Bronchial epithelial cell (primary cell): ENCODE measurements around the gene NUP107. TPM values are rescaled to one million over a fixed set of nuclear protein-coding genes. Genes with fewer than 3 reads are reported as not detected.
A peak's percentile ranks its signal among the peaks of the same experiment; 100 is the strongest.

ENCODE experiments used
- DNase-seq: peaks from one replicate; pipeline ENCODE4 v3.0.0-alpha.2; 2010; ENCODE audit warnings: low read depth
- FAIRE-seq: peaks from 2 replicates; lab custom pipeline; 2011; peaks lifted over from hg19 to GRCh38; lab: Jason Lieb, UNC
- H3K27me3 ChIP-seq: 2 replicates; pipeline ENCODE4 v1.5.1; 2011; ENCODE audit warnings: low read length; ENCODE audit not compliant: control insufficient read depth, insufficient read depth
- H3K36me3 ChIP-seq: 2 replicates; pipeline ENCODE4 v1.5.1; 2011; ENCODE audit warnings: low read length; ENCODE audit not compliant: control insufficient read depth, insufficient read depth
- H3K4me3 ChIP-seq: 2 replicates; pipeline ENCODE4 v1.5.1; 2011; ENCODE audit warnings: mild to moderate bottlenecking, low read depth, low read length, control low read depth
- CTCF ChIP-seq: IDR thresholded peaks from 2 replicates; pipeline ENCODE4 v1.5.1; 2011; ENCODE audit warnings: mild to moderate bottlenecking, moderate library complexity, low read length, control low read depth, inconsistent platforms; ENCODE audit not compliant: insufficient read depth, severe bottlenecking
- total RNA-seq: library from RNA; depleted of rRNA; stranded (reverse); fragments of >200 nt; gene quantifications from 2 replicates; pipeline ENCODE4 v1.2.1, GENCODE V29; 2014

The NUP107 gene
- total RNA-seq, 1 donor from 2014 or later: 28.7 TPM

GRCh38 chr12:68793975-68794652 is 107.3 kb downstream of the NUP107 start:
- H3K27me3 ChIP-seq: no peaks in the 10 kb centered on the region
- H3K4me3 ChIP-seq: no peak overlapping the region
- TF ChIP-seq CTCF: no peak
- DNase-seq (no peak), FAIRE-seq (no peak)
- H3K36me3 ChIP-seq: no peaks in the 10 kb centered on the region

- DNase-seq (peak; percentile 91), FAIRE-seq (no peak)
- Histone ChIP-seq H3K36me3 (no peaks in the 10 kb centered on the region), H3K27me3 (no peaks in the 10 kb centered on the region), H3K4me3 (no peak overlapping the region)
- no peak for TF ChIP-seq CTCF
These were observed 108.0 kb downstream of the NUP107 start for GRCh38 chr12:68794653-68795251.

Other genes with a start within 250 kb of the NUP107 start
- 175 and 183 TPM in 2 replicates for gene RAP1B, start 76.1 kb upstream of the NUP107 start, total RNA-seq
- gene SLC35E3, start 59.2 kb downstream of the NUP107 start, total RNA-seq: 2.7 and 3.2 TPM in 2 replicates
- 116 and 168 TPM in 2 replicates for gene MDM2, start 121.2 kb downstream of the NUP107 start, total RNA-seq
- 7.1 and 28.5 TPM in 2 replicates for gene CPM, start 246.2 kb downstream of the NUP107 start, total RNA-seq